ENCODE results near the gene TP53BP2.

DNA sequence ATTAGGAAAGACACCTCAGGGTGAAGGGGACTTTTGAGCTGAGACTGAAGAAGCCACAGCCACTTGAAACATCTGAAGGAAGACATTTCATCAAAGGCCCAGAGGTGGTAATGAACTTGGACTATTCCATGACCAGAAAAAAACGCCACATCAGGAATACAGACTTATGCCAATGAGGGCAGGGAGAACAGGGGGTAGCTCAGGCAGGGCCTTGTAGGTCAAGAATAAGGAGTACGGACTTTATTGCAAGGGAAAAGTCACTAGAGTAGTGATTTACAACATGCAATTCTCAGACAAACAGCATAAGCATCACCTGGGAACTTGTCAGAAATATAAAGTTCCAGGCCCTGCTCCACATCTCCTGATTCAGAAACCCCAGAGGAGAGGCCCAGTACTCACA, 11.8 kb downstream of the TP53BP2 start:
- TF ChIP-seq EP300 (IDR thresholded peaks at IDR 0.05) (no peak), POLR2A (IDR thresholded peaks at IDR 0.05) (no peak), POLR2AphosphoS5 (IDR thresholded peaks at IDR 0.05) (no peak)
- TF ChIP-seq, protein P1, sequence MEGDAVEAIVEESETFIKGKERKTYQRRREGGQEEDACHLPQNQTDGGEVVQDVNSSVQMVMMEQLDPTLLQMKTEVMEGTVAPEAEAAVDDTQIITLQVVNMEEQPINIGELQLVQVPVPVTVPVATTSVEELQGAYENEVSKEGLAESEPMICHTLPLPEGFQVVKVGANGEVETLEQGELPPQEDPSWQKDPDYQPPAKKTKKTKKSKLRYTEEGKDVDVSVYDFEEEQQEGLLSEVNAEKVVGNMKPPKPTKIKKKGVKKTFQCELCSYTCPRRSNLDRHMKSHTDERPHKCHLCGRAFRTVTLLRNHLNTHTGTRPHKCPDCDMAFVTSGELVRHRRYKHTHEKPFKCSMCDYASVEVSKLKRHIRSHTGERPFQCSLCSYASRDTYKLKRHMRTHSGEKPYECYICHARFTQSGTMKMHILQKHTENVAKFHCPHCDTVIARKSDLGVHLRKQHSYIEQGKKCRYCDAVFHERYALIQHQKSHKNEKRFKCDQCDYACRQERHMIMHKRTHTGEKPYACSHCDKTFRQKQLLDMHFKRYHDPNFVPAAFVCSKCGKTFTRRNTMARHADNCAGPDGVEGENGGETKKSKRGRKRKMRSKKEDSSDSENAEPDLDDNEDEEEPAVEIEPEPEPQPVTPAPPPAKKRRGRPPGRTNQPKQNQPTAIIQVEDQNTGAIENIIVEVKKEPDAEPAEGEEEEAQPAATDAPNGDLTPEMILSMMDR (IDR thresholded peaks at IDR 0.05): no peak
